ENCODE results near the gene SLC37A3.
"Not testable (repeated sequence)": the region's sequence is repeated elsewhere in the genome, so short reads cannot be mapped to it uniquely, and the experiment has no call there.

The SLC37A3 gene

GRCh38 chr7:140397784-140398750 is at the start of gene SLC37A3:
TSS of gene SLC37A3 (minus strand) at chr7:140398530. CDS start at chr7:140382526, 16,004 bp downstream.
- peak; percentile 92 for DNase-seq

- DNase-seq = no peak
These were observed 49.5 kb upstream of the SLC37A3 start for GRCh38 chr7:140447841-140448240.

- no peak for DNase-seq
These were observed 48.1 kb upstream of the SLC37A3 start for GRCh38 chr7:140446467-140446866.

- no peak for DNase-seq
These were observed 43.2 kb upstream of the SLC37A3 start for GRCh38 chr7:140441519-140441918.

- no peak for DNase-seq
These were observed 42.3 kb upstream of the SLC37A3 start for GRCh38 chr7:140440593-140440992.

- DNase-seq = no peak
These were observed 41.0 kb upstream of the SLC37A3 start for GRCh38 chr7:140439359-140439758.

- DNase-seq = no peak
These were observed 37.0 kb upstream of the SLC37A3 start for GRCh38 chr7:140435252-140435895.

GRCh38 chr7:140433396-140433795 is 35.1 kb upstream of the SLC37A3 start:
- no peak for DNase-seq

GRCh38 chr7:140426130-140426529 is 27.8 kb upstream of the SLC37A3 start:
- DNase-seq = no peak

GRCh38 chr7:140425718-140426117 is 27.4 kb upstream of the SLC37A3 start:
- DNase-seq = no peak

- DNase-seq = no peak
These were observed 25.2 kb upstream of the SLC37A3 start for GRCh38 chr7:140423501-140423900.

- DNase-seq = no peak
These were observed 23.2 kb upstream of the SLC37A3 start for GRCh38 chr7:140421521-140421920.

GRCh38 chr7:140418653-140419052 is 20.3 kb upstream of the SLC37A3 start:
- no peak for DNase-seq

GRCh38 chr7:140418156-140418472 is 19.8 kb upstream of the SLC37A3 start:
- not testable (repeated sequence) for DNase-seq

GRCh38 chr7:140417456-140418155 is 19.3 kb upstream of the SLC37A3 start:
- no peak for DNase-seq

GRCh38 chr7:140416560-140416959 is 18.2 kb upstream of the SLC37A3 start:
- DNase-seq = no peak

- not testable (repeated sequence) for DNase-seq
These were observed 17.5 kb upstream of the SLC37A3 start for GRCh38 chr7:140415816-140416215.

GRCh38 chr7:140415361-140415760 is 17.0 kb upstream of the SLC37A3 start:
- DNase-seq = no peak

- peak; percentile 48 for DNase-seq
These were observed 6.3 kb upstream of the SLC37A3 start for GRCh38 chr7:140404565-140405065.

GRCh38 chr7:140403878-140404564 is 5.7 kb upstream of the SLC37A3 start, which contains the start of gene RAB19:
TSS of gene RAB19 (plus strand) at chr7:140404058. CDS start at chr7:140407647, 3,589 bp downstream.
- peak; percentile 24 for DNase-seq

- DNase-seq = no peak
These were observed 4.0 kb upstream of the SLC37A3 start for GRCh38 chr7:140402178-140402835.

- DNase-seq = no peak
These were observed 2.1 kb upstream of the SLC37A3 start for GRCh38 chr7:140400381-140400780.
